NCI-H774 (cell line): Measurements from ENCODE around the gene XKR8.

Experiments
- DNase-seq: peaks from one replicate; lab custom pipeline; 2025; lab: John Stamatoyannopoulos, UW

The XKR8 gene, protein sequence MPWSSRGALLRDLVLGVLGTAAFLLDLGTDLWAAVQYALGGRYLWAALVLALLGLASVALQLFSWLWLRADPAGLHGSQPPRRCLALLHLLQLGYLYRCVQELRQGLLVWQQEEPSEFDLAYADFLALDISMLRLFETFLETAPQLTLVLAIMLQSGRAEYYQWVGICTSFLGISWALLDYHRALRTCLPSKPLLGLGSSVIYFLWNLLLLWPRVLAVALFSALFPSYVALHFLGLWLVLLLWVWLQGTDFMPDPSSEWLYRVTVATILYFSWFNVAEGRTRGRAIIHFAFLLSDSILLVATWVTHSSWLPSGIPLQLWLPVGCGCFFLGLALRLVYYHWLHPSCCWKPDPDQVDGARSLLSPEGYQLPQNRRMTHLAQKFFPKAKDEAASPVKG

DNA sequence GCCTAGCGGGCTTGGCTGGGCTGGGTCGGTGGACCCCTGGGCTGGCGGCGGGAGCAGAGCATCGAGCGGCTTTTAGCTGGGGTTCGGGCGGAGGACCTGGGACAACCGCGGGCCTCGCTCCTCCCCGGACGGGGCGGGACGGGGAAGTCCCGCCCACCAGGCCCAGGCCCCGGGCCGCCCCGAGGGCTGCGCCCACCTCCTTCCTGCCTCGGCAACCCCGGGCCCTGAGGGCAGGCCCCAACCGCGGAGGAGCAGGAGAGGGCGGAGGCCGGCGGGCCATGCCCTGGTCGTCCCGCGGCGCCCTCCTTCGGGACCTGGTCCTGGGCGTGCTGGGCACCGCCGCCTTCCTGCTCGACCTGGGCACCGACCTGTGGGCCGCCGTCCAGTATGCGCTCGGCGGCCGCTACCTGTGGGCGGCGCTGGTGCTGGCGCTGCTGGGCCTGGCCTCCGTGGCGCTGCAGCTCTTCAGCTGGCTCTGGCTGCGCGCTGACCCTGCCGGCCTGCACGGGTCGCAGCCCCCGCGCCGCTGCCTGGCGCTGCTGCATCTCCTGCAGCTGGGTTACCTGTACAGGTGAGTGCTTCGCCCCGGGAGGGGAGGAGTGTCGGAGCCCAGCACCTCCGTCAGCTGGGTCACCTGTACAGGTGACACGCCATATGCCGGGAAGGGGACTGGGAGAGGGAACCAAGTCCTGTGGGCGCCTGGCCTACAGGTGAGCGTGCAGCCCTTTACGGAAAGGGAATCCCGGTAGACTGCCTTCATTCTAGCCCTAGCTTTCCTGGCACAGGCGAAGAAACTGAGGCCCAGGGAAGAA lies at the start of gene XKR8:
XKR8 (plus strand) TSS at position 182 of the 812 bp plus-strand sequence; CDS start at position 279, 97 bp downstream.
- peak; percentile 50 for DNase-seq

DNA sequence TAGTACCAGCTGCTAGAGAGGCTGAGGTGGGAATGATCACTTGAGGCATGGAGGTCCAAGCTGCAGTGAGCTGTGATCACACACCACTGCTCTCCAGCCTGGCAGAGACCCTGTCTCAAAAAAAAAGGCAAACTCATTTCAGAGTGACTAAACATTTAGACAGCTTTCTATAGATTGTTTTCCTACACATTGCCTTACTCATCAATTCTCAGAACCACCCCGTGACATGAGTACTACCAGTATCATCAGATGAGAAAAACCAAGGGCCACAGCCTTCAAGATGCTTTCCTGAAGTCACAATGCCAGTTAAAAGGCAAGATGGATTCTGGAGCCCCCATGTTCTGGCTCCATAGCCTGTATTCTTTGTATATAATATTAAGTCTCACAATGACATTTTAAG lies 47.3 kb upstream of the XKR8 start:
- no peak for DNase-seq

DNA sequence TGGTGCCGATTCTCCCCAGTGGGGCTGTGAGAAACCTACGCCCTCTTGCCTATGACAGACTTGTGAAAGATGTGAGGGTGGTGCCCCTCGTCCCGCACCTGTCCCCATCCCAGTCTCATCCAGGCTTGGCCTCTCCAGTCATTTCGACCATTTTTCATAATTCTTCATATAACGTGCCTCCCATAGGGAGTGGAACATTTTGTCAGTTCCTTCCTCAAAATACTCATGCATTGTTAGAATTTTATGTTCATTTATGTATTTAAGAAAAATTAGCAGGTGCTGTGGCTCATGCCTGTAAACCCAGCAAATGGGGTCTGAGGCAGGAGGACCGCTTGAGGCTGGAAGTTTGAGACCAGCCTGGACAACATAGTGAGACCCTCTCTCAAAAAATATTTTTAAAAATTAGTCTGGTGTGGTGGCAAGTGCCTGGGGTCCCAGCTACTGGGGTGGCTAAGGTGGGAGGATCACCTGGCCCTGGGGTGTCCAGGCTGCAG lies 44.6 kb upstream of the XKR8 start:
- DNase-seq: no peak

DNA sequence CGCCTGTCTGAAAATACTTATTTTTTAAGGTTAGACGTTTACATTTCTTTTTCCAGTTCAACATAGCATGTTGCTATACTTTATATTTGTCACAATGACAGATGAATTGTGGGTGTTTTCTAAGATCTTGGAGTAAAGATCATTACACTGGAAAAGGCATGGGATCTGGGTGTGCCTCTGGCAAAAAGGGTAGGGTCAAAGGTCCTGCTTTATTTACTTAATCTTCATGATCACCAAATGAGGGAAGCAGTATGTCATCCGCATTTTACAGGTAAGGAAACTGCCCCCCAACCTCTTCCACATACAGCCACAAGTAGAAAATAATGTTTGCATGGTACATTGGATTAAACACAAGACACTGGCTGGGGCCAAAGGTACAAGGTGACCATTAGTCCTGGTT lies 37.5 kb upstream of the XKR8 start:
- DNase-seq: no peak

DNA sequence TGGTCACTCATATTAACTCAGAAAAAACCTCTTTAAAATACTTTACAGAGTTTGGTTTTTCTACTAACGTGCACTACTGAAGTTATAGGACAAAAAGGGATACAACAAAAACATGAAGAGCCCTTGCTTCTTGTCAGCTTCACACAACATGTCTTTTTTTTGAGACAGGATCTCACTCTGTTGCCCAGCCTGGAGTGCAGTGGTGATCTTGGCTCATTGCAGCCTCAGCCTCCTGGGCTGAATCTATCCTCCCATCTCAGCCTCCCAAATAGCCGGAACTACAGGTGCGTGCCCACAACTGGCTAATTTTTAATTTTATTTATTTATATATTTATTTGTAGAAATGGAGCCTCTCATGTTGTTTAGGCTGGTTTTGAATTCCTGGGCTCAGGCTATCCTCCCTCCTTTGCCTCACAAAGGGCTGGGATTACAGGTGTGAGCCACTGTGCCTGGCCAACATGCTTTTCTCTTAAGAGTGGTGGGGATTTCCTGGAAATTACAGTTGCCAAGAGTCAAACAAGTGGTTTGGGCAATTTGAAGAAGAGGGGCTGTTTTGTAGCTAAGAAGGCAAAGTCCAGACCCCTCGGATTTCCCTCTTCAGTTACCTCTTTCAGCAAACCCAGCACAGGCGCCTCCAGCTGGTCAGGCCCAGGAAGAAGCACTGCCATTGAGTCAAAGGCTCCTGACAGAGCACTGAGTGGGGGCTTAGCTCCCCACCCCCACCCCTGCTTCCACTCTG lies 31.4 kb upstream of the XKR8 start:
- DNase-seq: no peak

DNA sequence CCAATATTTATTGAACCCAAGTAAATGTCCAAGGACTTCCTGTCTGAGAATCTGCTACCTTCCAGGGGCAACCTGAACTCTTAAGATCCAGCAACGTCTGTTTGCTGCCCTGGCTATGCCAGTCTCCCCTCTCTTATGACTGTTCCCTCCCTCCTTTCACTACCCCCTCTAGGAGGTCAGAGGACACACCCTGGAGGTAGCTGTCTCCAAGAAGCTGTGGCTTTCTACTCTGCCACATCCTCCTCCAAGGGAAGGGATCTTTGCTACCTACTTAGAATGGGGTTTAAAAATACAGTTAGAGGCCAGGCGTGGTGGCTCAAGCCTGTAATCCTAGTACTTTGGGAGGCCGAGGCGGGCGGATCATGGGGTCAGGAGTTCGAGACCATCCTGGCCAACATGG lies 28.6 kb upstream of the XKR8 start:
- DNase-seq: no peak

DNA sequence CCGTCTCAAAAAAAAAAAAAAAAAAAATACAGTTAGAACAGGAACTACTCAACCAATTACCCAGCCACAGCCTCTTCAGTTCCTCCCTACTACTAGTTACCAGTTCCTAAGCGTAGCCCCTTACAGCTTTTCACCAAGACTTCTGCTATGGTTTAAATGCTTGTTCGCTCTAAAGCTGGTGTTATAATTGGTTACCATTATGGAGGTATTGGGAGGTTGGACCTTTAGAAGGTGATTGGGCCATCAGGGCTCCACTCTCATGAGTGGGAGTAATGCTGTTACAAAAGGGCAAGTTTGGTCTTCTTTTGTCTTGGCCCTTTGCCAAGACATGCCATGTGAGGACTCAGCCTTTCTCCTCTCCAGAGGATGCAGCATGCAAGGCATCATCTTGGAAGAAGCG lies 28.0 kb upstream of the XKR8 start:
- DNase-seq: no peak

DNA sequence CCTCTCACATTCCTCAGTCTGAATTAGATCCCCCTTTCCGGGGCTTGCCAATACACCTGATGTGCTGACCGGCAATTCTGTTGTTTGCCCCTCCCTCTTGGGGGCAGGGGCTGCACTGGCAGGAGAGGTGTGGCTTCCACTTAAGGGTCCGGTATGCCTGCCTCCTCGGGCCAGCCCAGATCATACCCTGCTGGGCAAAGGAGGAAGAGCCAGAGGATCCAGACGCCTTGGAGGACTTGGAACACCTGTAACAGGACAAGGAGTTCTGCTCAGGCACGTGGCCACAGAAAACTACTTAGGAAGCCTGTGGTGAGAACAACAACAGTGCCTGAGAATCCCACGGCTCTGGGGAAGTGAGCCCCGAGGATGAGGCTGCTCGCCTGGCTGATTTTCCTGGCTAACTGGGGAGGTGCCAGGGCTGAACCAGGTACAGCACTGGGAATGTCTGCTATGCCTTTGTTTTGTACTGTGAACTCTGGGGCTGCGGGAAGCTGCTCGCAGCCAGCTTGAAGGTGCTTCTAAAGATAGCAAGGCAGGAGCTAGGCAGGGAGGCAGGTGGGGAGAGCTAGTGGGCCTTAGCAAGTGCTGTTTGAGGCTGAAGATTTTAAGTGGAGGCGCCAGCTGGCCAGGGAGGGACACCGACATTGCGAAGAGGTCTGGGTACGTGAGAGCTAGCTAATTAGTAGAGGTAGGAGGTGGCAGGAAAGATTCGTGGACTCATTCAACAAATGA lies 24.8 kb upstream of the XKR8 start, which contains the start of gene SMPDL3B:
SMPDL3B (plus strand) TSS at position 183 of the 732 bp plus-strand sequence; CDS start at position 367, 184 bp downstream.
- no peak for DNase-seq

DNA sequence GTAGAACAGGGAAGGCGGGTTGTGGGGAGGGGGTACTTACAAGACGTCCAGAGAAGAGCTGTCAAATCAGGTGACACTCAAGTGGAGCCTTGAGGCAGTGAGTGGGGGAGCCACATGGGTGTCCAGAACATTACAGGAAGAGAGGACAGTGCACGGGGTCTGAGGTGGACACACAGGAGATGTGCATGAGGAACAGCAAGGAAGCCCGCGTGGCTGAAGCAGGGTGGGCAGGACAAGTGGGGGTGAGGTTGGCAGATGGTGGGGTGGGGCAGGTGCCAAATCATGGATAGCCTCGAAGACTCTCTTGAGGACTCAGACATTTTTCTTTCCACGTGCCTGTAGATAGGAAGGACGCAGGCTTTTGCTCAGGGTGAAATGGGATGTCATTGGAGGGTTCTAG lies 24.1 kb upstream of the XKR8 start:
- DNase-seq: no peak

DNA sequence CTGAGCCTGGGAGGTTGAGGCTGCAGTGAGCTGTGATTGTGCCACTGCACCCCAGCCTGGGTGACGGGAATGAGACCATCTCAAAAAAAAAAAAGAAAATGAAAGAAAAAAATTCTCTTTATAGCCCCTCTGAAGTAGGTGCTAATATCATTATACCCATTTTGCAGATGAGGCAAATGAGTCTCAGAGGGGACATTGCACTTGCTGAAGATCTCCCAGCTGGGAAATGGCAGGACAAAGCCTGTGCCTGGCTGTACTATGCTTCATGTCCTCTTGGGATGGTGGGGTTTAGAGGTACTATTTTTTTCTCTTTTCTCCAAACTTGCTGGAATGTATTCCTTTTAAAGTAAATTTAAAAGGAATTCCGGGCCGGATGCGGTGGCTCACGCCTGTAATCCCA lies 23.4 kb upstream of the XKR8 start:
- no peak for DNase-seq

DNA sequence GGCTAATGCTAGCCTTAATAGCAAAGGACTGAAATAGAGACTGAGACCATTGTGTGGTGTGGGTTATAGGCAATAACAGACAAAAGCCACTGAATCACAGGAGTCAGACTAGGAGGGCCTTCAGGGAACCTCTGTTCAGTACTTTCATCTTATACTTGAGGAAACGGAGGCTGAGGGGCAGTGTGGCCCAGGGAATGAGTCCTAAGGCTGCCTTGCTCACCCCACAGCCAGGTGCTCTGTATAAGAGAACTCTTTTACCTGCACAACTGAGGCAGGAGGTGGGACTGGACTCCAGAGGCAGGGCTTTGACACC lies 22.3 kb upstream of the XKR8 start:
- DNase-seq: no peak

DNA sequence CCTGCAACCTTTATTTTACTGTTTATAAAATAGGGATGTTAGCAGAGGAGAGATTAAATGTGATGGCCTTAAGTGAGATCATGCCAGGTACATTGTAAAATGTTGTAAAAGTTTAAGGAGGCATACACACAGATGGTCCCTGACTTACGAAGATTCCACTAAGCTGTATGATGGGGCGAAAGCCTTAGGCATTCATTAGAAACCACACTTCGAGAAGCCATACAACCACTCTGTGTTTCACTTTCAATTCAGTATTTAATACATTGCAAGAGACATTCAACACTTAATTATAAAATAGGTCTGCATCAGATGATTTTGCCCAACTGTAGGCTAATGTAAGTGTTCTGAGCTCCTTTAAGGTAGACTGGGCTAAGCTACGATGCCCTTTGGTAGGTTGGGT lies 21.3 kb upstream of the XKR8 start:
- DNase-seq: no peak

DNA sequence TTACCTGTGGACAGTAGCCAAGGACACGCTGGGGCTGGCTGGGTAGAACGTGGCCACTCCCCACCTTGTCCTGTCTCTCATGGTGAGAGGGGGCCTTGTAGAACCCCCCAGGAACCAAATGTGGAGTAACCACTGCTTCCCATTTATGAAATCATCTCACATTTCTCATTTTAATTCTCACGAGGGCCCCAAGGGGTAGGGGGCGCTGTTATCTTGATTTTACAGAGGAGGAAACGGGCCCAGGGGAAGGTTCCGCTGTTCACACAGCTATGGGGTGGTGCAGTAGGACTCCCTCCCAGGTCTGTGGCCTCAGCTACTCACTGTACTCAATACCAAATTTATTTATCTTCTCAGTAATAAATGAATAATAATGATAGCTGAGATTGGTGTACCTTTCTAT lies 19.5 kb upstream of the XKR8 start:
- no peak for DNase-seq

DNA sequence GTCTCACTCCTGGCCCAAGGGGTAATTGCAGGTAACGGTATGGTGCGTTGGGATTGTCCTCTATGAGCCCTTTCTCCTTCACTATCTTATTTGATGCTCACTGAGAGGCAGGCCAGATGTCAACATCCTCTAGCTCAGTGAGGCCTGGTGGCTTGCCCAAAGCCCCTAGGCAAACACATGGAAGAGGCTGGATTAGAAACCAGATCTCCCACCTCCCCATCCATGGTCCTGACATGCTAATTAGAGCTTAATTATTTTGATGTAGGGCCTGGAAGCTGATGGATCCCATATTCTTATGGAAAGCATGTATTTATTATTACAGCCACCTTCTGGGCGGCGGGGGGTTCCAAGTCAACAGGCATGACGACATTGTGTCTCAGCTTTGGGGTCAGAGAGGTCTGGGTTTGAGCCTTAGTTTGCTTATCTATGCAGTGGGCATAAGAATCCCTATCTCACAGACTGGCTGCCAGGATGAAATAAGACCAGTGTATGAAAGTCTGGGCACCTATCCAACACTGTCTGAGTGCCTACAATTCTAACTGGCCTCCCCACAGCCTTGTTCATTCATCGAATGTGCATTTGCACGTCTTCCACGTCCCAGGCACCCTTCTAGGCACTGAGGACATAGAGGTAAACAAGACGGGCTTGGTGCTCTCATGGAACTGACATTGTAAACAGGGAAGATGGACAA lies 18.8 kb upstream of the XKR8 start:
- DNase-seq: no peak

DNA sequence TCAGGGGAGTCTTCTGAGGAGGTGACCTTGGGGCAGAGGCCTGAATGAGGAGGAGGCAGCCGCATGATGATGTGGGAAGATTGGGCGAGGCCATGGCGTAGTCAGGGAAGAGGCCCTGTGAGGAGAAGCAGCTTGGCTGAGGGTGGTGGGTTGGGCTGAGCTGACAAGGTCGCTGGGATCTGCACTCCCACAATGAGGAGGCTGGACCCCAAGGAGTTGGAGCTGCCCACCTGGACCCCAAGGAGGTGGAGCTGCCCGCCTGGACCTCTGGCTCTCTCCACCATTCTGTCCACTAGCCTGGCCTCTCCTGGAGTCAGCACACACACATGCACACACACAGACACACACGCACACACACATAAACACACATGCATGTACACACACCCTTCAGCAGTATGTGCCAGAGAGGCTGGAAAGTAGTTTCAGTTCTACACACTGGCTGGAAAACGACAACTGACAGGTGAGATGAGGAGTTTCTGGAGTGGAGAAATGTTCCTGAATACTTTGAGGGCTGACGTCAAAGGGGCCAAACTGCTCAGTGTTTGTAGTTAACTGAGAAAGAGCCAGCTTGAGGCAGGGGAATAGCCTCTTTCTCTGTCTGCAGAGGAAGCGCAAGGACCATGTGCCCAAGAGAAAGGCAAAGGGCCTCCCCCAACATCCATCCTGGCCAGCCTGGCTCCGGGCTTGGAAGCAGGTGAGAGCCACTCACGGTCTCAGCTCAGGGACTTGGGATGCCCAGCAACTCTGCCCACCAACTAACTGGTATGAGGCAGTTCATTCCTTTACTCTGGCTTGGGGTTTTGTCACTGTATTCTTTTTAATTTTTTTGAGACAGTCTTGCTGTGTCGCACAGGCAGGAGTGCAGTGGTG lies 17.9 kb upstream of the XKR8 start:
- no peak for DNase-seq

DNA sequence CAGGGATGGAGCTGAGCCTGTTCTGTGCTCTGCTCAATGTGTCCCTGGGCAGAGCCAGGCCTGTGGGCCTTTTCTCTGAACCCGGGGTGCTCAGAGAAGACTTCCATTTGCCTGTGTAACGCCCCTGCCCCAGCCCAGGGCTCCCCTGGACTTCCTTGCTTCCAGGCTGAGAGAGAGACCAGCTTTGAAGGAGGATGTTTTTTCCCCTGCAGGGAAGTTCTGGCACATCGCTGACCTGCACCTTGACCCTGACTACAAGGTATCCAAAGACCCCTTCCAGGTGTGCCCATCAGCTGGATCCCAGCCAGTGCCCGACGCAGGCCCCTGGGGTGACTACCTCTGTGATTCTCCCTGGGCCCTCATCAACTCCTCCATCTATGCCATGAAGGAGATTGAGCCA lies 14.8 kb upstream of the XKR8 start:
- DNase-seq: no peak

DNA sequence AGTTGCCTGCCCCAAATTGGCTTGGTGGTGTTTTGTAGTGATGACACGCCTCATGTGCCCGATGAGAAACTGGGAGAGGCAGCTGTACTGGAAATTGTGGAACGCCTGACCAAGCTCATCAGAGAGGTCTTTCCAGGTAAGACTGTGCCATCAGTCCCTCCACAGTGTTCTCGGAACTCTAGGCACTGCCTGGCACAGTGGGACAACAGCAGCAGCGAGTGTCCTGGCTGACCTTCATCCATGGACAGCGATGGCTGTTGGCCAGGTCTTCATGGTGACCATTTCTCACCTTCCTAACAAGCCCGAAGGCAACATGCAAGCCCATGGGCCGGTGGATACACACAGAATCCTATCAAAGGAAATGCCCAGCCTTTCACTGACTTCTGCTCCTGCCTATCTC lies 10.7 kb upstream of the XKR8 start:
- DNase-seq: no peak

DNA sequence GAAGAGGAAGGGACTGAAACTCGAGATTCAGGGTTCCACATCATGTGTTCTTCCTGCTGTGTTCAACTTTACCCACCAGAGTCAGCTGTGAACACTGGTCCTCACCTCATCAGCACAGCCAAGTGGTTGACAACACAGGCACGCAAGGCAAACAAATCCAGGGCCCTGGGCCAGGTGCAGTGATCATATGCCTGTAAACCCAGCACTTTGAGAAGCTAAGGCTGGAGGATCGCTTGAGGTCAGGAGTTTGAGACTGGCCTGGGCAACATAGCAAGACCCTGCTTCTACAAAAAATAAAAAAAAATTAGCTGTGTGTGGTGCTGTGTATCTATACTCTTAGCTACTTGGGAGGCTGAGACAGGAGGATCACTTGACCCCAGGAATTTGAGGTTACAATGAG lies 8.4 kb upstream of the XKR8 start:
- DNase-seq: no peak

DNA sequence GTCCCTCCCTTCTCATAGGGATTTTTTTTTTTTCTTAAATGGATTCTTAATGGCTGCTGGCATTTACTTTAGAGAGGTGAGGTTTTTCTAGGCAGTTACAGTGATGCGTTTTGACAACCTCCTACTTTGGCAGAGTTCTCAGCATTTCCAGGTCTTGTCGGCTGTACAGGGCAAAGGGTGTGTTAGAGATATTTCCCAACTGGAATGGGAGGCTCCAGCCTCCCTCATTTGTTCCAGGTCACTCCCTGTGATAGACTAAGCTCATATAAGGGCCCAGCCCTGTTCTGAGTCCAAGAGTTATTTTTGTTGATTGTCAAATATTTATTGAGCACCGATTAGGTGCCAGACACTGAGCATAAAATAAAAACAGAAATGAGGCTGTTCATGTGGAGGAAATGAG lies 7.6 kb upstream of the XKR8 start:
- DNase-seq: no peak

DNA sequence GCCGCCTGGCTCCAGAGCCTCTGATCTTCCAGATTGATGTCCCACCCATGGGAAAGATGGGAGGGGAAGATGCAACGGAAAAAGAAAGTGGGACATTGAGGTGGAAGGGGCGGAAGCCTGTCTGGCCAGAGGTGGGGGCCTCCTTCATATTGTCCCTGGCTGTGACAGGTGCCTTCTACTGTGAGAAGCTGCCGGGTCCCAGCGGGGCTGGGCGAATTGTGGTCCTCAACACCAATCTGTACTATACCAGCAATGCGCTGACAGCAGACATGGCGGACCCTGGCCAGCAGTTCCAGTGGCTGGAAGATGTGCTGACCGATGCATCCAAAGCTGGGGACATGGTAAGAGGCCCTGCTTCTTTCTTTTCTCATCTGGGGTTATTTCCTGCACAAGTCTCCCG lies 5.6 kb upstream of the XKR8 start:
- DNase-seq: no peak
